Neural progenitor cell (in vitro differentiated cells): ENCODE data around the gene AK4.

ENCODE experiments used
- EZH2 ChIP-seq: fragments of 200-600 bp; sonication (generic); IDR thresholded peaks from 2 replicates; pipeline ENCODE4 v1.6.1; 2017; ENCODE audit warnings: antibody characterized with exemption, mild to moderate bottlenecking, moderate library complexity
- TF ChIP-seq, protein P1 (sequence below): fragments of 200-600 bp; sonication (generic); IDR thresholded peaks from 2 replicates; pipeline ENCODE4 v1.5.1; 2017; ENCODE audit warnings: antibody characterized with exemption, mild to moderate bottlenecking

- TF ChIP-seq, protein P1, sequence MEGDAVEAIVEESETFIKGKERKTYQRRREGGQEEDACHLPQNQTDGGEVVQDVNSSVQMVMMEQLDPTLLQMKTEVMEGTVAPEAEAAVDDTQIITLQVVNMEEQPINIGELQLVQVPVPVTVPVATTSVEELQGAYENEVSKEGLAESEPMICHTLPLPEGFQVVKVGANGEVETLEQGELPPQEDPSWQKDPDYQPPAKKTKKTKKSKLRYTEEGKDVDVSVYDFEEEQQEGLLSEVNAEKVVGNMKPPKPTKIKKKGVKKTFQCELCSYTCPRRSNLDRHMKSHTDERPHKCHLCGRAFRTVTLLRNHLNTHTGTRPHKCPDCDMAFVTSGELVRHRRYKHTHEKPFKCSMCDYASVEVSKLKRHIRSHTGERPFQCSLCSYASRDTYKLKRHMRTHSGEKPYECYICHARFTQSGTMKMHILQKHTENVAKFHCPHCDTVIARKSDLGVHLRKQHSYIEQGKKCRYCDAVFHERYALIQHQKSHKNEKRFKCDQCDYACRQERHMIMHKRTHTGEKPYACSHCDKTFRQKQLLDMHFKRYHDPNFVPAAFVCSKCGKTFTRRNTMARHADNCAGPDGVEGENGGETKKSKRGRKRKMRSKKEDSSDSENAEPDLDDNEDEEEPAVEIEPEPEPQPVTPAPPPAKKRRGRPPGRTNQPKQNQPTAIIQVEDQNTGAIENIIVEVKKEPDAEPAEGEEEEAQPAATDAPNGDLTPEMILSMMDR: no peak
- no peak for TF ChIP-seq EZH2
These were observed 65.4 kb downstream of the AK4 start for GRCh38 chr1:65213271-65214023.
